ENCODE results near the gene RSF1. TPM values are rescaled to one million over a fixed set of nuclear protein-coding genes. Genes with fewer than 3 reads are reported as not detected.
A peak's percentile ranks its signal among the peaks of the same experiment; 100 is the strongest.

RSF1 gene
- total RNA-seq, 1 donor: 36.9 TPM

DNA sequence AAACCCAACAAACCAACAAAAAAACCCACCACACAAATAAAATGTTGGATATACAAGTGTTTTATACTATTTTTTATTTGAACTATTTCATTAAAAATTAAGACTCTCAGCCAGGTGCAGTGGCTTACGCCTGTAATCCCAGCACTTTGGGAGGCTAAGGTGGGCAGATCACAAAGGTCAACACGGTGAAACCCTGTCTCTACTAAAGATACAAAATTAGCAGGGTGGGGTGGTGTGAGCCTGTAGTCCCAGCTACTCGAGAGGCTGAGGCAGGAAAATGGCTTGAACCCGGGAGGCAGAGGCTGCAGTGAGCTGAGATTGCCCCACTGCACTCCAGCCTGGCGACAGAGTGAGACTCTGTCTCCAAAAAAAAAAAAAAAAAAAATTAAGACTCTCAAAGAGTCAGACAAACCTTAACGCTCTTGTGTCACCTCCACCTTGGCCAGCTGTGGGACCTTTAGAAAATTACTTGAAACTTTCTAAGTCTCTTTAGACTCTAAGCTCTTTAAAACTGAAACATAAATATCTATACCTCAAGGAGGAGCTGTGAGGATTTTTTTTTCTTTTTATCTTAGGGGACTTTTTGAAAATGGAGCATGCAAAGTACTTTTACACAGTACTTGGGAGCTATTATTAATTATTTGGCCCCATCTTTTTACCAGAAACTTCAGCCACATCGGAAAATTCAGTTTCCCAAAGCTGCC lies 114.5 kb downstream of the RSF1 start:
- no peak overlapping the region for H3K4me3 ChIP-seq (ENCODE audit: insufficient read depth, low read length)
- H3K36me3 ChIP-seq (ENCODE audit: insufficient read depth, low read length): peaks cover 12% of the 10 kb centered on the region
- H4K20me1 ChIP-seq (ENCODE audit: insufficient read depth, low read length): peaks cover 4% of the 10 kb centered on the region
- no peak overlapping the region for H2AFZ ChIP-seq (ENCODE audit: low read length)
- H3K27ac ChIP-seq (ENCODE audit: low read depth, low read length): no peak overlapping the region
- TF ChIP-seq, protein P1, sequence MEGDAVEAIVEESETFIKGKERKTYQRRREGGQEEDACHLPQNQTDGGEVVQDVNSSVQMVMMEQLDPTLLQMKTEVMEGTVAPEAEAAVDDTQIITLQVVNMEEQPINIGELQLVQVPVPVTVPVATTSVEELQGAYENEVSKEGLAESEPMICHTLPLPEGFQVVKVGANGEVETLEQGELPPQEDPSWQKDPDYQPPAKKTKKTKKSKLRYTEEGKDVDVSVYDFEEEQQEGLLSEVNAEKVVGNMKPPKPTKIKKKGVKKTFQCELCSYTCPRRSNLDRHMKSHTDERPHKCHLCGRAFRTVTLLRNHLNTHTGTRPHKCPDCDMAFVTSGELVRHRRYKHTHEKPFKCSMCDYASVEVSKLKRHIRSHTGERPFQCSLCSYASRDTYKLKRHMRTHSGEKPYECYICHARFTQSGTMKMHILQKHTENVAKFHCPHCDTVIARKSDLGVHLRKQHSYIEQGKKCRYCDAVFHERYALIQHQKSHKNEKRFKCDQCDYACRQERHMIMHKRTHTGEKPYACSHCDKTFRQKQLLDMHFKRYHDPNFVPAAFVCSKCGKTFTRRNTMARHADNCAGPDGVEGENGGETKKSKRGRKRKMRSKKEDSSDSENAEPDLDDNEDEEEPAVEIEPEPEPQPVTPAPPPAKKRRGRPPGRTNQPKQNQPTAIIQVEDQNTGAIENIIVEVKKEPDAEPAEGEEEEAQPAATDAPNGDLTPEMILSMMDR (IDR thresholded peaks at IDR 0.05; ENCODE audit: extremely low read depth, low read depth, low read length): no peak
- DNase-seq (ENCODE audit: insufficient read length, low spot score, missing footprints): no peak
- H3K4me1 ChIP-seq (ENCODE audit: insufficient read depth, low read length): peaks cover 11% of the 10 kb centered on the region
- H3K4me2 ChIP-seq (ENCODE audit: insufficient read depth, low read length): no peak overlapping the region
- H3K9me3 ChIP-seq (ENCODE audit: low read depth, low read length): no peaks in the 10 kb centered on the region
- no peaks in the 10 kb centered on the region for H3K27me3 ChIP-seq (ENCODE audit: insufficient read depth, low read length)
- H3K79me2 ChIP-seq (ENCODE audit: insufficient read depth, low read length): no peaks in the 10 kb centered on the region

DNA sequence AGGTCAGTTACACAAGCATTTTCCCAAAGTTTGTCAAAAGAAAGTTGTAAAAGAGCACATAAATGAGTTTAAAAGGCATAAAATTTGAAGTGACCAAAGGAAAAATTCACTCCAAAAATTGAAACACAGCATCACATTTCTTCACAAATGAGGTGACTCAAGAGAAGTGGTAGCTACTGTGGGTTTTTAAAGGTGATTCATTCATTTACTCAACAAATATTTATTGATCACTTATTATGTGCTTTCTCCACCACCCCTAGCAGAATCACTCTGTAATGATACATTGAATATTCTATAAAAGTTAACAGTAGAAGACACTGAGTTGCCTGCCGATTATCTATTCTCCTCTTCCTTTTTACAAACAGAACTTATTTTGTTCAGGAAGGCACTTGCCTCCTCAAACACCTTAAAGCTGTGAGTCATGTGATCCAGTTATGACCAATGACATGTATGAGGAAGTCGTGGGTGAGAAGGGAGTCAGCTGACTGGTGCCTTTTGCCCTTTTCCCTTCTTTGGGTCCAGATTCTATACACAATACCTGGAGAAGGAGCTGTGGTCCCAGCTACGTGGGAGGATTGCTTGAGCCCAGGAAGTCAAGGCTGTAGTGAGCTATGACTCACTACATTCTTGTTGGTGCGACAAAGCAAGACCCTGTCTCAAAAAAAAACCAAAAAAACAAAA lies 115.2 kb downstream of the RSF1 start:
- peak; percentile 66 for DNase-seq (ENCODE audit: insufficient read length, low spot score, missing footprints)
- no peak overlapping the region for H3K27ac ChIP-seq (ENCODE audit: low read depth, low read length)

DNA sequence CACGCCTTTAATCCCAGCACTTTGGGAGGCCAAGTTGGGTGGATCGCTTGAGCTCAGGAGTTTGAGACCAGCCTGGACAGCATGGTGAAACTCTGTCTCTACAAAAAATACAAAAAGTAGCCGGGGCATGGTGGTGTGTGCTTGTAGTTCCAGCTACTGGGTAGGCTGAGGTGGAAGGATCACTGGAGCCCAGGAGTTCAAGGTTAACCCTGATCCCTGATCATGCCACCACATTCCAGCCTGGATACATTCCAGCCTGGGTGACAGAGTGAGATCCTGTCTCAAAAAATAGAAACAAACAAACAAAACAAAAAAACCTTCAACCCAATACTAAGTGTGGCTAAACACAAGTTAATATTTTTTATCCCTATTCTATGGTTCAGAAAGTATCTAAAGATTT lies 116.5 kb downstream of the RSF1 start:
- Histone ChIP-seq H3K4me3 (ENCODE audit: insufficient read depth, low read length) (no peak overlapping the region), H2AFZ (ENCODE audit: low read length) (no peak overlapping the region), H3K79me2 (ENCODE audit: insufficient read depth, low read length) (no peaks in the 10 kb centered on the region), H3K9me3 (ENCODE audit: low read depth, low read length) (no peaks in the 10 kb centered on the region), H3K36me3 (ENCODE audit: insufficient read depth, low read length) (peaks cover 12% of the 10 kb centered on the region), H3K27me3 (ENCODE audit: insufficient read depth, low read length) (no peaks in the 10 kb centered on the region), H4K20me1 (ENCODE audit: insufficient read depth, low read length) (no peaks in the 10 kb centered on the region), H3K4me1 (ENCODE audit: insufficient read depth, low read length) (peaks cover 8% of the 10 kb centered on the region), H3K27ac (ENCODE audit: low read depth, low read length) (no peak overlapping the region), H3K4me2 (ENCODE audit: insufficient read depth, low read length) (no peak overlapping the region)
- no peak for DNase-seq (ENCODE audit: insufficient read length, low spot score, missing footprints)
- TF ChIP-seq, protein P1 (IDR thresholded peaks at IDR 0.05; ENCODE audit: extremely low read depth, low read depth, low read length): no peak

More for the DNA sequence above, 115.2 kb downstream of the RSF1 start:
- Histone ChIP-seq H3K27me3 (ENCODE audit: insufficient read depth, low read length) (no peaks in the 10 kb centered on the region), H3K4me3 (ENCODE audit: insufficient read depth, low read length) (no peak overlapping the region), H3K4me2 (ENCODE audit: insufficient read depth, low read length) (peak overlapping the region; percentile 28), H2AFZ (ENCODE audit: low read length) (no peak overlapping the region), H3K36me3 (ENCODE audit: insufficient read depth, low read length) (peaks cover 12% of the 10 kb centered on the region), H3K4me1 (ENCODE audit: insufficient read depth, low read length) (peaks cover 8% of the 10 kb centered on the region), H3K9me3 (ENCODE audit: low read depth, low read length) (no peaks in the 10 kb centered on the region), H3K79me2 (ENCODE audit: insufficient read depth, low read length) (no peaks in the 10 kb centered on the region), H4K20me1 (ENCODE audit: insufficient read depth, low read length) (peaks cover 4% of the 10 kb centered on the region)
- TF ChIP-seq, protein P1 (IDR thresholded peaks at IDR 0.05; ENCODE audit: extremely low read depth, low read depth, low read length): no peak

DNA sequence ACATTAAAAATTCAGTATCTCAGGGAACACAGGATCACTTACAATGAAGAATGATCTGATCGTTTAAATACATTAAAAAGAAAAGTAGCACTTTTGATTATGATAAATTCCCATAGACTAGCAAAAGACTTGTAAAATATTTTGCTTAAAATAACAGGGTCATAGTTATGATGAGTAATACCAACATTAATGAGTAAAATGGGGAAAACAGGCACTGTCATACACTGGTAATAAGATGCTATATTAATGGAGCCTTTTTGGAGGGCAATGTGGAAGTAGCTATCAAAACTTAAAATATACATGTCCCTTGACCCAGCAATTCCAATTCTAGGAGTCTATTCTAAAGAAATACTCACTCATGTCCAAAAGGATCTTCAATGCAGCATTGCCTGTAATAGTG lies 121.1 kb downstream of the RSF1 start:
- no peak overlapping the region for H3K4me3 ChIP-seq (ENCODE audit: insufficient read depth, low read length)
- H4K20me1 ChIP-seq (ENCODE audit: insufficient read depth, low read length): no peaks in the 10 kb centered on the region
- H3K9me3 ChIP-seq (ENCODE audit: low read depth, low read length): no peaks in the 10 kb centered on the region
- H3K4me1 ChIP-seq (ENCODE audit: insufficient read depth, low read length): no peaks in the 10 kb centered on the region
- H3K79me2 ChIP-seq (ENCODE audit: insufficient read depth, low read length): no peaks in the 10 kb centered on the region
- H3K36me3 ChIP-seq (ENCODE audit: insufficient read depth, low read length): peaks cover 44% of the 10 kb centered on the region
- no peak overlapping the region for H3K27ac ChIP-seq (ENCODE audit: low read depth, low read length)
- no peak for DNase-seq (ENCODE audit: insufficient read length, low spot score, missing footprints)
- H2AFZ ChIP-seq (ENCODE audit: low read length): no peak overlapping the region
- H3K27me3 ChIP-seq (ENCODE audit: insufficient read depth, low read length): no peaks in the 10 kb centered on the region
- TF ChIP-seq, protein P1 (IDR thresholded peaks at IDR 0.05; ENCODE audit: extremely low read depth, low read depth, low read length): no peak
- H3K4me2 ChIP-seq (ENCODE audit: insufficient read depth, low read length): no peak overlapping the region

Measured in osteoblast (primary cell).